PC-9 (cell line): ENCODE data around the gene UBE2G1. TPM values are rescaled to one million over a fixed set of nuclear protein-coding genes. Genes with fewer than 3 reads are reported as not detected.
A peak's percentile ranks its signal among the peaks of the same experiment; 100 is the strongest.

ENCODE experiments used
- BruUV-seq: library from RNA; stranded (reverse); fragments of 400-500 nt; replicated peaks from 2 replicates; lab custom pipeline; 2021; lab: Mats Ljungman, UMichigan
- CTCF ChIA-PET: fragments of 300-600 bp; sonication (Branson Sonifier 250); formaldehyde crosslinking; loops from one replicate; lab custom pipeline; 2022; ENCODE audit warnings: antibody characterized with exemption; lab: Charles Lee
- POLR2A ChIA-PET: fragments of 300-600 bp; sonication (Branson Sonifier 250); formaldehyde crosslinking; loops from one replicate; lab custom pipeline; 2022; ENCODE audit warnings: antibody characterized with exemption; ENCODE audit not compliant: unreplicated experiment; lab: Charles Lee
- DNase-seq, 2 experiments: peaks; one replicate each; pipeline versions ENCODE4 v3.0.0 to v3.0.0-alpha.2; 2015 to 2022; ENCODE audit warnings: mixed read lengths in 1 of 2
- H2AFZ ChIP-seq: fragments of 200-600 bp; sonication (generic); 2 replicates; pipeline ENCODE4 v1.8.1; 2017; ENCODE audit warnings: antibody characterized with exemption
- H3F3A ChIP-seq: fragments of 200-600 bp; sonication (generic); 2 replicates; pipeline ENCODE4 v1.8.1; 2017; ENCODE audit warnings: antibody characterized with exemption, mild to moderate bottlenecking, low read depth; ENCODE audit not compliant: insufficient read depth
- H3K27ac ChIP-seq: fragments of 200-600 bp; sonication (generic); 2 replicates; pipeline ENCODE4 v1.6.1; 2016; ENCODE audit warnings: mixed run types
- H3K27me3 ChIP-seq: fragments of 200-600 bp; sonication (generic); 2 replicates; pipeline ENCODE4 v1.6.1; 2016; ENCODE audit warnings: low read depth, mixed run types; ENCODE audit not compliant: insufficient read depth
- H3K36me3 ChIP-seq: fragments of 200-600 bp; sonication (generic); 2 replicates; pipeline ENCODE4 v1.6.1; 2016; ENCODE audit warnings: low read depth, mixed run types
- H3K4me1 ChIP-seq: fragments of 200-600 bp; sonication (generic); replicated peaks from 2 replicates; pipeline ENCODE4 v1.6.1; 2016; ENCODE audit warnings: mixed run types; ENCODE audit not compliant: insufficient read depth
- H3K4me2 ChIP-seq: fragments of 200-600 bp; sonication (generic); 2 replicates; pipeline ENCODE4 v1.6.1; 2017; ENCODE audit warnings: mixed run types
- H3K4me3 ChIP-seq: fragments of 200-600 bp; sonication (generic); 2 replicates; pipeline ENCODE4 v1.6.1; 2016; ENCODE audit warnings: mixed run types
- H3K79me2 ChIP-seq: fragments of 200-600 bp; sonication (generic); 2 replicates; pipeline ENCODE4 v1.6.1; 2017; ENCODE audit warnings: low read depth, mixed run types
- H3K9me2 ChIP-seq: fragments of 200-600 bp; sonication (generic); 2 replicates; pipeline ENCODE4 v1.8.1; 2017; ENCODE audit warnings: mild to moderate bottlenecking; ENCODE audit not compliant: insufficient read depth
- H3K9me3 ChIP-seq: fragments of 200-600 bp; sonication (generic); 2 replicates; pipeline ENCODE4 v1.8.1; 2016; ENCODE audit warnings: low read depth; ENCODE audit not compliant: insufficient read depth
- H4K20me1 ChIP-seq: fragments of 200-600 bp; sonication (generic); 2 replicates; pipeline ENCODE4 v1.8.1; 2017; ENCODE audit not compliant: insufficient read depth
- CTCF ChIP-seq: fragments of 200-600 bp; sonication (generic); conservative IDR thresholded peaks from 2 replicates; pipeline ENCODE4 v1.6.1; 2017; ENCODE audit warnings: mixed run types, antibody characterized with exemption, mild to moderate bottlenecking, moderate library complexity
- EZH2 ChIP-seq: fragments of 200-600 bp; sonication (generic); IDR thresholded peaks from 2 replicates; pipeline ENCODE4 v1.8.0; 2017; ENCODE audit warnings: antibody characterized with exemption, low read depth
- intact Hi-C: fragments of 100-400 bp; cut with micrococcal nuclease; formaldehyde crosslinking; loops from one replicate; pipeline ENCODE4 v1.10.0; 2022; ENCODE audit not compliant: unreplicated experiment
- total RNA-seq: library from RNA; stranded (reverse); gene quantifications from 2 replicates; pipeline ENCODE4 v1.2.3, GENCODE V29; 2021

The UBE2G1 gene
- total RNA-seq, 1 experiment from 2014 or later = 111 TPM

- CTCF ChIA-PET = no interaction called here
- H3K4me1 ChIP-seq = peaks cover 58% of the 10 kb centered on the region
- TSS peak; percentile 5 for BruUV-seq
Observed at GRCh38 chr17:4334332-4334731, 32.1 kb downstream of the UBE2G1 start.

GRCh38 chr17:4333041-4333440, 33.4 kb downstream of the UBE2G1 start:
- BruUV-seq = no TSS peak
- TF ChIP-seq CTCF (no peak), EZH2 (no peak)
- peak overlapping the region; percentile 59 for H3K27ac ChIP-seq
- CTCF ChIA-PET = interaction anchor here (0.7 kb wide), 1 partner anchor 660 kb away, joined by 3 read pairs; no protein-coding TSS in a partner anchor
- H3K4me2 ChIP-seq = peak overlapping the region; percentile 41
- no peak overlapping the region for H3K4me3 ChIP-seq
- peaks cover 68% of the 10 kb centered on the region for H3F3A ChIP-seq
- no peak for DNase-seq
- H3K9me3 ChIP-seq = no peaks in the 10 kb centered on the region
- H3K27me3 ChIP-seq = no peaks in the 10 kb centered on the region
- H3K36me3 ChIP-seq = no peaks in the 10 kb centered on the region
- H3K9me2 ChIP-seq = no peaks in the 10 kb centered on the region
- intact Hi-C loops = no loop called here
- POLR2A ChIA-PET = interaction anchor here (0.6 to 0.7 kb wide), 2 partner anchors 195 to 1398 kb away, joined by 3 read pairs; no protein-coding TSS in a partner anchor
- H3K4me1 ChIP-seq = peaks cover 67% of the 10 kb centered on the region
- H2AFZ ChIP-seq = no peak overlapping the region
- H4K20me1 ChIP-seq = peaks cover 69% of the 10 kb centered on the region
- peaks cover 97% of the 10 kb centered on the region for H3K79me2 ChIP-seq

More at GRCh38 chr17:4334332-4334731, 32.1 kb downstream of the UBE2G1 start:
- TF ChIP-seq CTCF (no peak), EZH2 (no peak)
- Histone ChIP-seq H2AFZ (no peak overlapping the region), H3K36me3 (no peaks in the 10 kb centered on the region), H3K79me2 (peaks cover 97% of the 10 kb centered on the region), H3K27me3 (no peaks in the 10 kb centered on the region), H4K20me1 (peaks cover 74% of the 10 kb centered on the region), H3F3A (peaks cover 64% of the 10 kb centered on the region), H3K9me3 (no peaks in the 10 kb centered on the region), H3K4me3 (no peak overlapping the region), H3K9me2 (no peaks in the 10 kb centered on the region), H3K4me2 (peak overlapping the region; percentile 3), H3K27ac (peak overlapping the region; percentile 32; the same call in 1 of the 2 replicates)
- POLR2A ChIA-PET = no interaction called here
- DNase-seq = peak in 1 of 2 experiments; percentile 52
- intact Hi-C loops = no loop called here

GRCh38 chr17:4332296-4332970, 34.0 kb downstream of the UBE2G1 start:
- TF ChIP-seq CTCF (no peak), EZH2 (no peak)
- Histone ChIP-seq H3K36me3 (no peaks in the 10 kb centered on the region), H4K20me1 (peaks cover 63% of the 10 kb centered on the region), H2AFZ (no peak overlapping the region), H3K4me1 (peaks cover 74% of the 10 kb centered on the region), H3K9me3 (no peaks in the 10 kb centered on the region), H3K79me2 (peaks cover 97% of the 10 kb centered on the region), H3F3A (peaks cover 68% of the 10 kb centered on the region), H3K4me3 (no peak overlapping the region), H3K27me3 (no peaks in the 10 kb centered on the region), H3K27ac (peak overlapping the region; percentile 59), H3K9me2 (no peaks in the 10 kb centered on the region), H3K4me2 (peak overlapping the region; percentile 41)
- POLR2A ChIA-PET = interaction anchor here (0.7 kb wide), 1 partner anchor 1399 kb away, joined by 3 read pairs; no protein-coding TSS in a partner anchor
- CTCF ChIA-PET = interaction anchor here (0.5 to 0.7 kb wide), 4 partner anchors 79 to 661 kb away, joined by 3 to 6 read pairs (median 4); no protein-coding TSS in a partner anchor
- no TSS peak for BruUV-seq
- intact Hi-C loops = no loop called here
- peak; percentile 33 to 59 for DNase-seq
